Heart left ventricle (tissue), 16 donors: ENCODE results near the gene CTNNA3. TPM values are rescaled to one million over a fixed set of nuclear protein-coding genes. Genes with fewer than 3 reads are reported as not detected.

Experiments used
- ATAC-seq, 4 donors: fragments of 200-7000 bp; cut with Tn5 transposase; one replicate each; pipeline ENCODE4 v1.9.1; 2020 to 2022; ENCODE audit warnings: moderate library complexity in 4 of 4, mild to moderate bottlenecking in 3 of 4, moderate number of reproducible peaks in 1 of 4
- DNase-seq, 5 donors: peaks; one replicate each; pipeline ENCODE4 v3.0.0-alpha.2; 2020
- H3K27ac ChIP-seq, 12 donors: fragments of 200-600 bp; sonication (generic) in 4 of 12; one replicate each; pipeline versions ENCODE4 v1.5.0 to v1.8.0; 2016 to 2022; ENCODE audit warnings: mild to moderate bottlenecking in 2 of 12
- H3K27me3 ChIP-seq, 9 donors: fragments of 200-600 bp; sonication (generic) in 2 of 9; one replicate each; pipeline versions ENCODE4 v1.5.1 to v1.8.0; 2016 to 2022; ENCODE audit warnings: mild to moderate bottlenecking in 3 of 9
- H3K36me3 ChIP-seq, 9 donors: fragments of 200-600 bp; sonication (generic) in 2 of 9; one replicate each; pipeline versions ENCODE4 v1.5.0 to v1.8.0; 2018 to 2022; ENCODE audit warnings: mild to moderate bottlenecking in 2 of 9
- H3K4me1 ChIP-seq, 12 donors: fragments of 200-600 bp; sonication (generic) in 4 of 12; one replicate each; pipeline versions ENCODE4 v1.5.0 to v1.8.0; 2016 to 2022; ENCODE audit warnings: mild to moderate bottlenecking in 3 of 12
- H3K4me3 ChIP-seq, 12 donors: fragments of 200-600 bp; sonication (generic) in 4 of 12; one replicate each; pipeline versions ENCODE4 v1.5.0 to v1.8.0; 2017 to 2022; ENCODE audit warnings: mild to moderate bottlenecking in 9 of 12, moderate library complexity in 4 of 12
- H3K9me3 ChIP-seq, 12 donors: fragments of 200-600 bp; sonication (generic) in 4 of 12; one replicate each; pipeline versions ENCODE4 v1.5.0 to v1.8.0; 2016 to 2022; ENCODE audit warnings: mild to moderate bottlenecking in 1 of 12
- POLR2A ChIP-seq, 2 donors: fragments of 450-650 bp; IDR thresholded peaks; one replicate each; pipeline ENCODE4 v1.6.1; 2017; ENCODE audit warnings: antibody characterized with exemption in 2 of 2, mild to moderate bottlenecking in 2 of 2, moderate library complexity in 2 of 2
- WGBS, 4 donors: extraction: QIAGEN DNeasy Blood & Tissue Kit in 2 of 4; methylation state at CpG; one replicate each; pipeline versions ENCODE4 v1.1.5 to v1.1.7; 2013 to 2018; 5-methylcytosine and 5-hydroxymethylcytosine counted together
- intact Hi-C, 10 donors: fragments of 100-400 bp; cut with DNase I; formaldehyde crosslinking; loops; one replicate each; pipeline versions ENCODE4 v1.11.1 to v1.14.2; 2022
- polyA plus RNA-seq, 2 donors: library from polyadenylated mRNA; stranded (reverse); fragments of 200-250 nt; gene quantifications; one replicate each; pipeline ENCODE4 v1.2.3, GENCODE V29; 2013
- total RNA-seq, 9 donors: library from RNA; depleted of rRNA in 2 of 9; stranded (reverse); fragments of >200 nt in 2 of 9; fragmentation: NEBNext Ultra II Directional in 3 of 9; extraction: Animal tissue kit (Norgen Biotek cat#: 25700) in 3 of 9; gene quantifications; one replicate each; pipeline versions ENCODE4 v1.1.0 to v1.2.4, GENCODE V29; 2016 to 2023
- TF ChIP-seq, protein P1 (sequence below), 12 donors: fragments of 200-600 bp; sonication (generic) in 4 of 12; IDR thresholded peaks; one replicate each; pipeline versions ENCODE4 v1.5.0 to v1.8.0; 2018 to 2022; ENCODE audit warnings: antibody characterized with exemption in 12 of 12, mild to moderate bottlenecking in 5 of 12
- donor health status: ischemic (EF 13 %, LVEDD 7.1; RV severe dilation, severe dysfunction).
- donor health status: healthy with polysubstance abuse.
- donor health status: DM: no; HTN: yes; CAD: no.
- donor health status: DM: no; HTN: no; CAD: no.
- donor health status: ischemic (EF 25% LVEDD 6.9; RV normal size, moderate dysfunction).
- donor health status: ischemic (EF 25% LVEDD 5.7; RV mildly dilated, moderate dysfunction).
- donor health status: healthy.
- donor health status: DM: yes; HTN: yes; CAD: no.
- donor health status: ischemic (EF 35%, LVEDD 5.7; RV mildly dilated, moderate dysfunction).
- donor health status: nonischemic (EF 11% LVEDD 7.7; RV severe dilation, severe dysfunction).
- donor health status: DM: yes; HTN: yes; CAD: no.
- donor health status: PGD.
- donor health status: ischemic (EF 29% LVEDD 5.4; RV normal size, mild dysfunction).
- donor health status: nonischemic (EF 23%, LVEDD 6.1; RV moderate dilation, normal function).

The CTNNA3 gene
- total and polyA plus RNA-seq, 11 donors = 4.8 to 200 (median 99.0) TPM

GRCh38 chr10:66746246-66746645, 949.7 kb downstream of the CTNNA3 start:
- H3K27ac ChIP-seq = no peak overlapping the region
- no peak overlapping the region for H3K4me3 ChIP-seq
- no peaks in the 10 kb centered on the region for H3K4me1 ChIP-seq
- no peak for ATAC-seq
- TF ChIP-seq, protein P1, sequence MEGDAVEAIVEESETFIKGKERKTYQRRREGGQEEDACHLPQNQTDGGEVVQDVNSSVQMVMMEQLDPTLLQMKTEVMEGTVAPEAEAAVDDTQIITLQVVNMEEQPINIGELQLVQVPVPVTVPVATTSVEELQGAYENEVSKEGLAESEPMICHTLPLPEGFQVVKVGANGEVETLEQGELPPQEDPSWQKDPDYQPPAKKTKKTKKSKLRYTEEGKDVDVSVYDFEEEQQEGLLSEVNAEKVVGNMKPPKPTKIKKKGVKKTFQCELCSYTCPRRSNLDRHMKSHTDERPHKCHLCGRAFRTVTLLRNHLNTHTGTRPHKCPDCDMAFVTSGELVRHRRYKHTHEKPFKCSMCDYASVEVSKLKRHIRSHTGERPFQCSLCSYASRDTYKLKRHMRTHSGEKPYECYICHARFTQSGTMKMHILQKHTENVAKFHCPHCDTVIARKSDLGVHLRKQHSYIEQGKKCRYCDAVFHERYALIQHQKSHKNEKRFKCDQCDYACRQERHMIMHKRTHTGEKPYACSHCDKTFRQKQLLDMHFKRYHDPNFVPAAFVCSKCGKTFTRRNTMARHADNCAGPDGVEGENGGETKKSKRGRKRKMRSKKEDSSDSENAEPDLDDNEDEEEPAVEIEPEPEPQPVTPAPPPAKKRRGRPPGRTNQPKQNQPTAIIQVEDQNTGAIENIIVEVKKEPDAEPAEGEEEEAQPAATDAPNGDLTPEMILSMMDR (IDR thresholded peaks at IDR 0.05) = no peak
- no peak for TF ChIP-seq POLR2A (IDR thresholded peaks at IDR 0.05)
- H3K27me3 ChIP-seq = no peaks in the 10 kb centered on the region
- DNase-seq = no peak
- H3K9me3 ChIP-seq = no peaks in the 10 kb centered on the region
- no peaks in the 10 kb centered on the region for H3K36me3 ChIP-seq
- intact Hi-C loops = no loop called here

- intact Hi-C loops = no loop called here
- Histone ChIP-seq H3K4me1 (no peaks in the 10 kb centered on the region), H3K27me3 (no peaks in the 10 kb centered on the region), H3K36me3 (no peaks in the 10 kb centered on the region), H3K27ac (no peak overlapping the region), H3K4me3 (no peak overlapping the region), H3K9me3 (no peaks in the 10 kb centered on the region)
- ATAC-seq = no peak
- no peak for TF ChIP-seq POLR2A (IDR thresholded peaks at IDR 0.05)
- TF ChIP-seq, protein P1 (IDR thresholded peaks at IDR 0.05) = no peak
- 47 to 57% (median 52%) methylated on average over 2 of the region's 2 CpGs for WGBS, 4 donors
- no peak for DNase-seq
Observed at GRCh38 chr10:66744915-66745314, 951.1 kb downstream of the CTNNA3 start.

GRCh38 chr10:66737241-66737640, 958.8 kb downstream of the CTNNA3 start:
- intact Hi-C loops = no loop called here
- ATAC-seq (no peak), DNase-seq (no peak)
- Histone ChIP-seq H3K9me3 (no peaks in the 10 kb centered on the region), H3K4me1 (no peaks in the 10 kb centered on the region), H3K27me3 (no peaks in the 10 kb centered on the region), H3K36me3 (no peaks in the 10 kb centered on the region), H3K4me3 (no peak overlapping the region), H3K27ac (no peak overlapping the region)
- 84 to 92% (median 86%) methylated on average over 2 of the region's 2 CpGs for WGBS, 4 donors
- TF ChIP-seq POLR2A (IDR thresholded peaks at IDR 0.05) = no peak
- TF ChIP-seq, protein P1 (IDR thresholded peaks at IDR 0.05) = no peak

DNA sequence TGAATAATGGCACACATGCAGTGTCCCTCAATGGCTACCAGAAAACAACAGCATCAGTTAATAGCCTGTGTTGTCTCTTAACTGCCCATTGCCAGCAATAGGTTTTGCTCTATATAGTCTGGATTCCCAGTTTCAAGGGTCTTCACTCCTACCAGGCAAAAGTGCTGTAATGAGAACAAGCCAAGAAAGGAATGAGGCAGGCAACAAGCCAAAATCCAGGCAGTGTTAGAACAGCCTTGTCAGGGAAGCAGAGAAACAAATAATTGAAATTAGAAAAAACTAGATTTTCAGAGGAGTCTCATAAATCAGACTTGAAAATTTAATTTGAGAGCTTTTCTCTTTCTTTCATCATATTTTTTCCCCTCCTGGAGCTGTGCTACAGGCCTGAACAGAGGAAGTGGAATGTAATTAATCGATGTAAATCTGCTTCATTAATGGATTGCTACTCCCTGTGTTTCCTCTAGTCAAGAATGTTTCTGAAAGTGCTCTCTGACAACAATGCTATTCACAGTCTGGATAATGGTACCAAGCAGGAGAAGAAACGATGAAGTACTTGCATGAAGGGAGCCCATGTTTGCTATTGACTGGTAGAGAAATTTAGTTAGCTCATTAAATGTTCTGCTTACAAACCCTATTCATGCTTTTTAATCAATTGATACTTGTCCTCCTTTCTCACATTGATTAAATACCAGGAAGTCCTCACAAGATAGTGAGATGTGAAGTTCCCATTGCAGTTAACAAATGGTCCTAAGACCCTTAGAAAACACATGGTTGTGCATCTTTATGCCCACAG, 972.2 kb downstream of the CTNNA3 start:
- Histone ChIP-seq H3K4me1 (peaks cover 0 to 6% (median 0%) of the 10 kb centered on the region in 12 donors), H3K27me3 (no peaks in the 10 kb centered on the region), H3K4me3 (no peak overlapping the region), H3K27ac (no peak overlapping the region), H3K36me3 (no peaks in the 10 kb centered on the region), H3K9me3 (no peaks in the 10 kb centered on the region)
- intact Hi-C loops = no loop called here
- DNase-seq = no peak
- WGBS, 4 donors = 68 to 74% (median 72%) methylated on average over 2 of the region's 2 CpGs
- TF ChIP-seq POLR2A (IDR thresholded peaks at IDR 0.05) = no peak
- TF ChIP-seq, protein P1 (IDR thresholded peaks at IDR 0.05) = no peak
- no peak for ATAC-seq
